Neural progenitor cell (in vitro differentiated cells): ENCODE measurements around the gene YTHDF1.

ENCODE experiments used
- CTCF ChIP-seq: fragments of 200-600 bp; sonication (generic); IDR thresholded peaks from 2 replicates; pipeline ENCODE4 v1.5.1; 2017; ENCODE audit warnings: antibody characterized with exemption, mild to moderate bottlenecking
- EZH2 ChIP-seq: fragments of 200-600 bp; sonication (generic); IDR thresholded peaks from 2 replicates; pipeline ENCODE4 v1.6.1; 2017; ENCODE audit warnings: antibody characterized with exemption, mild to moderate bottlenecking, moderate library complexity

DNA sequence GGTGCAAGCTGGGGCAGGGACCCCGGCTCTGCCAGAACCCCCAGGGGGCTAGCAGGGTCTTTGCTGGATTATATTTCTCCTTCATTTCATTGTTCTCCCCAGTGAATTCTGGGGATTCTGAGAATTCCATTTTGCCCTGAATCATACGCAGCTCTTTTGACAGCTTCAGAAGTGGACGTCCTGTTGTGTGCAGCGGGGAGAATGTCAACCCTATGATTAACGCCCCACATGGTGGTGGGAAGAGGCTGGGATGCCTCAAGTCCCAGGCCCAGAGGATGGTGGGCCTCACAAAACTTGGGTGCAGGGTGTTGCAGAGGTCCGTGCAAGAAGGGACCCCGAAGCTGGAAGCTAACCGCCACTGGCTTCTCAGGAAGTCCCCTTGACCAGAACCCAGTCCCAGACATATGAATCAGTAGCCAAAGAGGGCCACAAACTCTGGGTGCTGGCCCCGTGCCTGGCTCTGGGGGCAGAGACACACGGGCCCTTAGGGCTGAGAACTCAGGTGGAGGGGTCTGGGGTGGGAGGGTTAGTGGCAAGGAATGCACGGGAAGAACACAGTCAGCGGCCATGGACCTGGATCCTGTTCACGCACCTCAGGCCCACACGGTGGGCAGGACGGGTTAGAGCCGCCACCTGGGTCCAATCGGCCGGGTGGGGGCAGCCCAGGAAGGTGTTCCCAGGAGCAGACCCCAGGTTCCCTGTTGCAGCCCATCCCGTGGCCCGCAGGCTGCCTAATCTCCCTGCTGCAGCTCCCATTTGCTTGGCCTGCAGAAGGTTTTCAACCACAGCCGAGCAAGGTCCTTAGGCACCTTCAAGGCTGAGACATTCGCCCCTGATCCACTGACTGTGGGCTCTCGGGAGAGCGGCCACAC, 51.2 kb downstream of the YTHDF1 start:
- TF ChIP-seq CTCF (no peak), EZH2 (no peak)
